ENCODE results near the gene ERBIN.
A peak's percentile ranks its signal among the peaks of the same experiment; 100 is the strongest.

GRCh38 chr5:66080664-66081063, 154.3 kb downstream of the ERBIN start:
- TF ChIP-seq CTCF (IDR thresholded peaks at IDR 0.05) (no peak), EP300 (IDR thresholded peaks at IDR 0.05) (no peak), REST (IDR thresholded peaks at IDR 0.05) (no peak), MAX (IDR thresholded peaks at IDR 0.05) (no peak), RAD21 (conservative IDR thresholded peaks at IDR 0.05 in 1 of 2, IDR thresholded peaks at IDR 0.05 in 1 of 2) (no peak), POLR2A (IDR thresholded peaks at IDR 0.05; ENCODE audit: low read length) (no peak), CEBPB (IDR thresholded peaks at IDR 0.05) (peak; percentile 59 to 63; a peak in 2 of 4 replicates), NPAS2 (CRISPR knock-in tag; IDR thresholded peaks at IDR 0.05; ENCODE audit: borderline replicate concordance) (no peak), RNF2 (IDR thresholded peaks at IDR 0.05; ENCODE audit: borderline replicate concordance, low read depth) (no peak), ELK1 (IDR thresholded peaks at IDR 0.05; ENCODE audit: low read depth, low read length) (no peak), RFX5 (IDR thresholded peaks at IDR 0.05) (no peak), HMGXB4 (CRISPR knock-in tag; IDR thresholded peaks at IDR 0.05; ENCODE audit: borderline replicate concordance) (no peak)

All from A549 (cell line).